B cell (primary cell): Measurements from ENCODE around the gene TEX13D. TPM values are rescaled to one million over a fixed set of nuclear protein-coding genes. Genes with fewer than 3 reads are reported as not detected.

Source experiments
- ATAC-seq: fragments of 200-7000 bp; cut with Tn5 transposase; one replicate; pipeline ENCODE4 v1.10.0; 2021; ENCODE audit warnings: low read depth, mild to moderate bottlenecking, moderate number of reproducible peaks, moderate library complexity
- CTCF ChIA-PET: fragments of 350-600 bp; sonication (Branson Sonifier 250); formaldehyde crosslinking; loops from one replicate; lab custom pipeline; 2021; ENCODE audit warnings: antibody characterized with exemption, inconsistent platforms; lab: Charles Lee
- POLR2A ChIA-PET: fragments of 350-600 bp; sonication (Branson Sonifier 250); formaldehyde crosslinking; loops from one replicate; lab custom pipeline; 2021; ENCODE audit warnings: antibody characterized with exemption; lab: Charles Lee
- DNase-seq: peaks from one replicate; pipeline ENCODE4 v3.0.0; 2013
- H2AFZ ChIP-seq: 2 replicates; pipeline ENCODE4 v1.6.1; 2012; ENCODE audit warnings: mild to moderate bottlenecking, low read depth, low read length; ENCODE audit not compliant: insufficient read depth, poor library complexity, severe bottlenecking
- H3K27ac ChIP-seq, 2 donors: 1 replicate in 1 of 2; 2 replicates in 1 of 2; pipeline ENCODE4 v1.5.1; 2012 to 2013; ENCODE audit warnings: low read length in 2 of 2, mild to moderate bottlenecking in 2 of 2, moderate library complexity in 1 of 2
- H3K27me3 ChIP-seq, 4 experiments: fragments of 200-600 bp in 1 of 4; sonication (generic) in 1 of 4; replicated peaks in 1 of 4; 1 replicate in 2 of 4; 2 replicates in 2 of 4; pipeline versions ENCODE4 v1.6.1 to v1.7.0; 2013 to 2016; ENCODE audit warnings: low read length in 3 of 4, mild to moderate bottlenecking in 2 of 4, mixed read lengths in 1 of 4, moderate library complexity in 1 of 4; ENCODE audit not compliant: insufficient read depth in 4 of 4, control insufficient read depth in 3 of 4; ENCODE audit errors: control extremely low read depth in 1 of 4
- H3K36me3 ChIP-seq, 2 experiments: replicated peaks in 1 of 2; 1 replicate in 1 of 2; 2 replicates in 1 of 2; pipeline versions ENCODE4 v1.6.1 to v1.7.1; 2013; ENCODE audit warnings: low read length in 1 of 2; ENCODE audit not compliant: insufficient read depth in 2 of 2, control insufficient read depth in 1 of 2; ENCODE audit errors: control extremely low read depth in 1 of 2, extremely low read depth in 1 of 2
- H3K4me1 ChIP-seq, 2 donors: fragments of 200-600 bp in 1 of 2; sonication (generic) in 1 of 2; 1 replicate in 1 of 2; 2 replicates in 1 of 2; pipeline versions ENCODE4 v1.5.1 to v1.6.1; 2013 to 2017; ENCODE audit warnings: low read length in 2 of 2; ENCODE audit not compliant: control insufficient read depth in 2 of 2, insufficient read depth in 2 of 2
- H3K4me2 ChIP-seq: replicated peaks from 2 replicates; pipeline ENCODE3; 2012; ENCODE audit warnings: mild to moderate bottlenecking, low read depth, low read length; ENCODE audit not compliant: poor library complexity, severe bottlenecking
- H3K4me3 ChIP-seq, 5 experiments: fragments of 200-600 bp in 1 of 5; sonication (generic) in 1 of 5; 1 replicate in 3 of 5; 2 replicates in 2 of 5; pipeline versions ENCODE4 v1.5.1 to v1.7.0; 2011 to 2016; ENCODE audit warnings: low read length in 4 of 5, mild to moderate bottlenecking in 4 of 5, low read depth in 2 of 5, control low read depth in 1 of 5, moderate library complexity in 1 of 5; ENCODE audit not compliant: insufficient read depth in 1 of 5; ENCODE audit errors: control extremely low read depth in 1 of 5, extremely low read depth in 1 of 5
- H3K79me2 ChIP-seq: fragments of 200-600 bp; sonication (generic); one replicate; pipeline ENCODE4 v1.6.0; 2016; ENCODE audit warnings: low read length; ENCODE audit not compliant: control insufficient read depth, insufficient read depth
- H3K9ac ChIP-seq: fragments of 200-600 bp; sonication (generic); 2 replicates; pipeline ENCODE4 v1.6.1; 2017; ENCODE audit warnings: mild to moderate bottlenecking, low read length, moderate library complexity
- H3K9me3 ChIP-seq, 3 donors: one replicate each; pipeline versions ENCODE4 v1.6.1 to v1.7.1; 2013; ENCODE audit warnings: low read length in 2 of 3; ENCODE audit not compliant: control insufficient read depth in 2 of 3, insufficient read depth in 1 of 3; ENCODE audit errors: control extremely low read depth in 1 of 3
- H4K20me1 ChIP-seq: 2 replicates; pipeline ENCODE4 v1.6.0; 2012; ENCODE audit warnings: mild to moderate bottlenecking, low read length; ENCODE audit not compliant: insufficient read depth, control insufficient read depth, poor library complexity, severe bottlenecking
- H3K27ac Mint-ChIP-seq: one replicate; pipeline ENCODE4 v1.8.0; 2021; ENCODE audit warnings: mixed read lengths
- H3K27me3 Mint-ChIP-seq: one replicate; pipeline ENCODE4 v1.8.0; 2021; ENCODE audit warnings: mixed read lengths
- H3K4me1 Mint-ChIP-seq: one replicate; pipeline ENCODE4 v1.8.0; 2021; ENCODE audit warnings: mixed read lengths
- H3K4me3 Mint-ChIP-seq: one replicate; pipeline ENCODE4 v1.8.0; 2021; ENCODE audit warnings: mixed read lengths
- H3K9me3 Mint-ChIP-seq: one replicate; pipeline ENCODE4 v1.8.0; 2022; ENCODE audit warnings: mixed read lengths; ENCODE audit not compliant: insufficient read depth
- CTCF ChIP-seq: fragments of 200-600 bp; IDR thresholded peaks from one replicate; pipeline ENCODE4 v1.8.0; 2022; ENCODE audit warnings: antibody characterized with exemption, mild to moderate bottlenecking
- EZH2 ChIP-seq: IDR thresholded peaks from 2 replicates; pipeline ENCODE4 v1.6.1; 2012; ENCODE audit warnings: borderline replicate concordance, low read depth, mild to moderate bottlenecking, moderate library complexity, low read length; ENCODE audit not compliant: insufficient read depth, poor library complexity, severe bottlenecking
- WGBS: methylation state at CpG from one replicate; pipeline ENCODE4 v1.1.5; 2013; ENCODE audit warnings: missing lambda C conversion rate; ENCODE audit not compliant: insufficient coverage; 5-methylcytosine and 5-hydroxymethylcytosine counted together
- intact Hi-C: fragments of 100-400 bp; cut with micrococcal nuclease; formaldehyde crosslinking; loops from one replicate; pipeline ENCODE4 v1.10.0; 2022
- polyA plus RNA-seq: library from polyadenylated mRNA; depleted of rRNA; stranded (reverse); fragments of >200 nt; gene quantifications from 2 replicates; pipeline ENCODE4 v1.2.3, GENCODE V29; 2012
- total RNA-seq, 2 donors: library from RNA; stranded (reverse); fragments of 120-200 nt in 1 of 2; gene quantifications; 1 replicate in 1 of 2; 2 replicates in 1 of 2; pipeline versions ENCODE4 v1.2.3 to v1.2.4, GENCODE V29; 2013 to 2022

The TEX13D gene
- total and polyA plus RNA-seq, 2 donors (not counting 1 experiment from before 2014, with no cell fraction given), result not detected

- H3K27me3 Mint-ChIP-seq, result no peaks in the 10 kb centered on the region
- ATAC-seq (no peak), DNase-seq (no peak)
- ChIA-PET POLR2A (no interaction called here), CTCF (no interaction called here)
- no peak overlapping the region for H3K4me3 ChIP-seq
- H3K9ac ChIP-seq, result no peak overlapping the region
- H3K79me2 ChIP-seq, result no peaks in the 10 kb centered on the region
- H3K4me2 ChIP-seq, result no peak overlapping the region
- H3K9me3 Mint-ChIP-seq, result no peaks in the 10 kb centered on the region
- no peaks in the 10 kb centered on the region for H3K4me1 Mint-ChIP-seq
- H3K27me3 ChIP-seq, result no peaks in the 10 kb centered on the region
- no peak overlapping the region for H3K27ac Mint-ChIP-seq
- H2AFZ ChIP-seq, result no peak overlapping the region
- intact Hi-C loops, result no loop called here
- 80% methylated on average over 1 of the region's 5 CpGs for whole genome bisulfite sequencing
- H4K20me1 ChIP-seq, result no peaks in the 10 kb centered on the region
- H3K9me3 ChIP-seq, result no peaks in the 10 kb centered on the region
- no peak overlapping the region for H3K27ac ChIP-seq
- no peak overlapping the region for H3K4me3 Mint-ChIP-seq
- TF ChIP-seq EZH2, result no peak
- TF ChIP-seq CTCF, result no peak
- H3K36me3 ChIP-seq, result no peaks in the 10 kb centered on the region
- no peaks in the 10 kb centered on the region for H3K4me1 ChIP-seq
Observed at GRCh38 chrX:124348182-124348581, 15.7 kb downstream of the TEX13D start.

GRCh38 chrX:124348885-124349453, 16.5 kb downstream of the TEX13D start:
- H3K36me3 ChIP-seq, result no peaks in the 10 kb centered on the region
- no peaks in the 10 kb centered on the region for H3K9me3 ChIP-seq
- Mint-ChIP-seq H3K9me3 (no peaks in the 10 kb centered on the region), H3K4me1 (no peaks in the 10 kb centered on the region), H3K4me3 (no peak overlapping the region), H3K27ac (no peak overlapping the region), H3K27me3 (no peaks in the 10 kb centered on the region)
- no peaks in the 10 kb centered on the region for H4K20me1 ChIP-seq
- no peak overlapping the region for H3K27ac ChIP-seq
- H3K4me2 ChIP-seq, result no peak overlapping the region
- intact Hi-C loops, result no loop called here
- ChIA-PET POLR2A (no interaction called here), CTCF (no interaction called here)
- TF ChIP-seq CTCF, result no peak
- TF ChIP-seq EZH2, result no peak
- 100% methylated on average over 1 of the region's 6 CpGs for WGBS
- H3K4me1 ChIP-seq, result no peaks in the 10 kb centered on the region
- DNase-seq (no peak), ATAC-seq (no peak)
- no peak overlapping the region for H3K9ac ChIP-seq
- no peak overlapping the region for H3K4me3 ChIP-seq
- H3K79me2 ChIP-seq, result no peaks in the 10 kb centered on the region
- no peaks in the 10 kb centered on the region for H3K27me3 ChIP-seq
- no peak overlapping the region for H2AFZ ChIP-seq
